MM.1S (cell line): ENCODE results near the gene PCSK9.

Experiments
- EZH2 ChIP-seq: fragments of 300-600 bp; sonication (generic); optimal IDR thresholded peaks from 2 replicates; pipeline ENCODE3; 2017; ENCODE audit warnings: low read depth, mild to moderate bottlenecking, antibody characterized with exemption, low read length, mixed read lengths
- EZH2phosphoT487 ChIP-seq: fragments of 300-600 bp; sonication (generic); IDR thresholded peaks from 2 replicates; pipeline ENCODE4 v1.6.1; 2018; ENCODE audit warnings: antibody characterized with exemption, low read length

DNA sequence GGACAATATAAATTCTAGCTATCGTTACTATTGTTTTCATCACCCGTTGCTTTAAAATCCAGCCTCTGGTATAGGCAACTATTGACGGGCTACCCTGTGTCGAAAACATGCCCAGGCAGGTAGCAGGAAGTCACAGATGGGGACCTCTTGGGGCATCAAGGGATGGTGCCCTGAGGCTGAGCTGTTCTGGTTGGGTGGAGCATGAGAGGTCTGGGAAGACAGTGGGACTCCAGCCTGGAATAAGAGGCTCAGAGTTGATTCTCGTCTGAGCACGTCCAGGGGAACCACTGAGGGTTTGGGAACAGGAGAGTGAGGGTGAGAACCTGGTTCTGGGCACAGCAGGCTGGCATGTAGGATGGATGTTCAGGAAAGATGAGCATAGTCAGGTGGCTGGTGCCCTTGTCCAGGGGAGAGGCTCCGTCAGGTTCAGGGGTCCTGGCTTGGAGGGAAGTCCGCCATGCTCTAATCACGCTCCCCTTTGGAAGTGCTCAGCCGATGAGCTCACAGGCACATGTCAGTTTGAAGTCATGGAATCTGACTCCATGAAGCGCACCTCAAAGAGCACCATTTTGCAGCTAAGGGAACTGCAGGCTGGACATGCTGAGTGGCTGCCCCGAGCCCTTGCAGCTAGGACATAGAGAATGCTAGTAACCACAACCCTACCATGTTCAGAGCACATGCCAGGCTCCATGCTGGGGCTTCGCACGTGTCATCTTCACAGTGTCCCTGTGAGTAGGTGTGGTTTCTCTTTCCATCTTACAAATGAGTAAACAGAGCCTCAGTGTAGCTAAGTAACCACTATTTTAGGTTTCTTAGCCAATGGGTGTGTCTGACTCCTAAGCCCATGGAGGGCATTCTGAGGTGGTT lies 21.0 kb downstream of the PCSK9 start:
- TF ChIP-seq EZH2 (no peak), EZH2phosphoT487 (no peak)
